Measurements from ENCODE around the gene MYO1B.

Gene MYO1B

GRCh38 chr2:191345788-191346187 is 100.6 kb downstream of the MYO1B start:
- Histone ChIP-seq H3K36me3 (ENCODE audit: insufficient read depth) (no peaks in the 10 kb centered on the region), H3K4me2 (no peak overlapping the region), H3K79me2 (ENCODE audit: insufficient read depth, low read depth) (no peaks in the 10 kb centered on the region)

GRCh38 chr2:191347154-191347553 is 102.0 kb downstream of the MYO1B start:
- H3K27me3 ChIP-seq (ENCODE audit: insufficient read depth, low read depth): no peaks in the 10 kb centered on the region
- no peaks in the 10 kb centered on the region for H4K20me1 ChIP-seq (ENCODE audit: insufficient read depth)
- H3K4me2 ChIP-seq: no peak overlapping the region
- H3K4me3 ChIP-seq (IDR thresholded peaks at IDR 0.05; ENCODE audit: insufficient read depth, low read depth, low read length): no peak overlapping the region
- H3K79me2 ChIP-seq (ENCODE audit: insufficient read depth, low read depth): no peaks in the 10 kb centered on the region
- no peak overlapping the region for H2AFZ ChIP-seq (ENCODE audit: low read depth)
- no peak for TF ChIP-seq CTCF (conservative IDR thresholded peaks at IDR 0.05; ENCODE audit: low read depth, low read length)
- H3K36me3 ChIP-seq (ENCODE audit: insufficient read depth): no peaks in the 10 kb centered on the region
- no peak overlapping the region for H3K9ac ChIP-seq
- peaks cover 4% of the 10 kb centered on the region for H3K4me1 ChIP-seq (ENCODE audit: low read depth, poor library complexity, severe bottlenecking)
- H3K27ac ChIP-seq: no peak overlapping the region

More at GRCh38 chr2:191345788-191346187, 100.6 kb downstream of the MYO1B start:
- no peaks in the 10 kb centered on the region for H4K20me1 ChIP-seq (ENCODE audit: insufficient read depth)
- H2AFZ ChIP-seq (ENCODE audit: low read depth): no peak overlapping the region
- H3K27me3 ChIP-seq (ENCODE audit: insufficient read depth, low read depth): no peaks in the 10 kb centered on the region
- no peak for TF ChIP-seq CTCF (conservative IDR thresholded peaks at IDR 0.05; ENCODE audit: low read depth, low read length)
- peaks cover 2% of the 10 kb centered on the region for H3K4me1 ChIP-seq (ENCODE audit: low read depth, poor library complexity, severe bottlenecking)
- no peak overlapping the region for H3K4me3 ChIP-seq (IDR thresholded peaks at IDR 0.05; ENCODE audit: insufficient read depth, low read depth, low read length)
- H3K9ac ChIP-seq: no peak overlapping the region
- no peak overlapping the region for H3K27ac ChIP-seq

GRCh38 chr2:191347881-191348280 is 102.7 kb downstream of the MYO1B start:
- H3K79me2 ChIP-seq (ENCODE audit: insufficient read depth, low read depth): no peaks in the 10 kb centered on the region
- no peaks in the 10 kb centered on the region for H3K27me3 ChIP-seq (ENCODE audit: insufficient read depth, low read depth)
- no peak overlapping the region for H3K9ac ChIP-seq
- peaks cover 4% of the 10 kb centered on the region for H3K4me1 ChIP-seq (ENCODE audit: low read depth, poor library complexity, severe bottlenecking)
- H3K4me3 ChIP-seq (IDR thresholded peaks at IDR 0.05; ENCODE audit: insufficient read depth, low read depth, low read length): no peak overlapping the region
- no peaks in the 10 kb centered on the region for H3K36me3 ChIP-seq (ENCODE audit: insufficient read depth)
- no peaks in the 10 kb centered on the region for H4K20me1 ChIP-seq (ENCODE audit: insufficient read depth)
- H2AFZ ChIP-seq (ENCODE audit: low read depth): no peak overlapping the region
- TF ChIP-seq CTCF (conservative IDR thresholded peaks at IDR 0.05; ENCODE audit: low read depth, low read length): no peak
- no peak overlapping the region for H3K4me2 ChIP-seq
- no peak overlapping the region for H3K27ac ChIP-seq

- no peaks in the 10 kb centered on the region for H3K27me3 ChIP-seq (ENCODE audit: insufficient read depth, low read depth)
- no peak overlapping the region for H3K4me2 ChIP-seq
- H3K79me2 ChIP-seq (ENCODE audit: insufficient read depth, low read depth): no peaks in the 10 kb centered on the region
- no peak for TF ChIP-seq CTCF (conservative IDR thresholded peaks at IDR 0.05; ENCODE audit: low read depth, low read length)
- no peaks in the 10 kb centered on the region for H4K20me1 ChIP-seq (ENCODE audit: insufficient read depth)
- peaks cover 4% of the 10 kb centered on the region for H3K4me1 ChIP-seq (ENCODE audit: low read depth, poor library complexity, severe bottlenecking)
- no peaks in the 10 kb centered on the region for H3K36me3 ChIP-seq (ENCODE audit: insufficient read depth)
- no peak overlapping the region for H3K9ac ChIP-seq
- no peak overlapping the region for H3K27ac ChIP-seq
- H2AFZ ChIP-seq (ENCODE audit: low read depth): no peak overlapping the region
- no peak overlapping the region for H3K4me3 ChIP-seq (IDR thresholded peaks at IDR 0.05; ENCODE audit: insufficient read depth, low read depth, low read length)
Measured at GRCh38 chr2:191349990-191350389, 104.8 kb downstream of the MYO1B start.

Data from KMS-11 (cell line).